ENCODE data around the gene DYNLT3.

The DYNLT3 gene

DNA sequence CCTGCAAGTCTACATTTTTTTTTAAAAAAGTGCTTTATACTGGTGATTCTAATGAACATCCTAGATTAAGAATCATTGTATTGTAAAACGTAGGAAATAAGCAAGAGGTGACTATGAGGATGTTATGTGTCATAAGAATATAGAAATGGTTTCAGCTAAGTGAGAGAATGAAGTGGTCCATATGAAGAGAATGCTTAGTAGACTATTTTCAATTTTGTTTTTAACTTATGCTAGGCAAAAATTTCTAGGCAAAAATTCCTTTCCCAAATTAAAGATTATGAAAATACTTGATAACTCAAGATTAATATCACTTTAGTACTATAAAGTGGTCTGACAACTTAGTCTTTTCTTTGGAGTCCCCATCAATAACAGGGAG, 825 bp downstream of the DYNLT3 start:
- H3K4me3 ChIP-seq (ENCODE audit: low read length) = peak overlapping the region; percentile 72
- no peak for DNase-seq (ENCODE audit: low read depth)
- no peak for TF ChIP-seq CTCF (conservative IDR thresholded peaks at IDR 0.05; ENCODE audit: low read length)

DNA sequence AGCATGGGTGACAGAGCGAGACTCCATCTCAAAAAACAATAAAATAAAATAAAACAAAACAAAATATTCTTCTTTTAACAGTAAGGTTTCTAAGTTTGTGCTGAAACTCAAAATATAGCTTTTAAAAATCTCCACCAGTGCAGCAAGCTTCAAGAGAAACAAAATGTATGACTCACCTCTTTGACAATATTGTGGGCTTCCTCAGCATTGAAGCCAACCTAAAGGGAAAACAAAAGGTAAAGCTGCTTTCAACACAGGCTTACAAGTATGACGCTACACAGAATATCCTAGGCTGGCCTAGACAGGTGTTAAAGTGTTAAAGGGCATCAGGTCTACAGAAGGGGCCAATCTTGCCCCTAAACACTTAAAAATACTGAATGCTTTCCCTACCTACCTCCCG, 1.2 kb downstream of the DYNLT3 start:
- no peak for TF ChIP-seq CTCF (conservative IDR thresholded peaks at IDR 0.05; ENCODE audit: low read length)
- DNase-seq (ENCODE audit: low read depth) = no peak
- peak overlapping the region; percentile 13 for H3K4me3 ChIP-seq (ENCODE audit: low read length)

DNA sequence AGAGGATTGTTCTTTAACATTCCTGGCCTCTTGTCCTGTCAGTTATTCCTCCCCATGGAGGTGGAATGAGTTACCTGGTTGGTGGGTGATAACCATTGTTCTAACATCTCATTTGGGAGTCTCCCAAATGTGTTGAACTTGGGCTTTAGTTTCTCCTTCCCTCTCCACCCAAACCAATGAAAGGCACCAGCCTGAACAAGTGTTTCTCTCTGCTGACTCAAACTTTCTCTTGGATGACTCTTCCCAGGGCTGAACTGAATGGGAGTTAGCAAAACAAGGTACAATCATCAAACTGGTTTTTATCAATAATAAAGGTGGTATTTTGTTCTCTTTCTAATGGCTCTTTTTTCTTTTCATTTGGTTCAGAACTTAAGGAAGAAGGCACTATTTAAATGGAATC, 2.7 kb downstream of the DYNLT3 start:
- H3K4me3 ChIP-seq (ENCODE audit: low read length) = no peak overlapping the region
- no peak for DNase-seq (ENCODE audit: low read depth)
- TF ChIP-seq CTCF (conservative IDR thresholded peaks at IDR 0.05; ENCODE audit: low read length) = no peak

- DNase-seq (ENCODE audit: low read depth) = no peak
- H3K4me3 ChIP-seq (ENCODE audit: low read length) = no peak overlapping the region
- no peak for TF ChIP-seq CTCF (conservative IDR thresholded peaks at IDR 0.05; ENCODE audit: low read length)
These were observed 6.4 kb downstream of the DYNLT3 start for GRCh38 chrX:37840931-37841330.

- no peak for TF ChIP-seq CTCF (conservative IDR thresholded peaks at IDR 0.05; ENCODE audit: low read length)
- no peak overlapping the region for H3K4me3 ChIP-seq (ENCODE audit: low read length)
- no peak for DNase-seq (ENCODE audit: low read depth)
These were observed 12.4 kb downstream of the DYNLT3 start for GRCh38 chrX:37834937-37835336.

- peak; percentile 22 for DNase-seq (ENCODE audit: low read depth)
- TF ChIP-seq CTCF (conservative IDR thresholded peaks at IDR 0.05; ENCODE audit: low read length) = no peak
- H3K4me3 ChIP-seq (ENCODE audit: low read length) = no peak overlapping the region
These were observed 17.0 kb downstream of the DYNLT3 start for GRCh38 chrX:37830371-37830770.

DNA sequence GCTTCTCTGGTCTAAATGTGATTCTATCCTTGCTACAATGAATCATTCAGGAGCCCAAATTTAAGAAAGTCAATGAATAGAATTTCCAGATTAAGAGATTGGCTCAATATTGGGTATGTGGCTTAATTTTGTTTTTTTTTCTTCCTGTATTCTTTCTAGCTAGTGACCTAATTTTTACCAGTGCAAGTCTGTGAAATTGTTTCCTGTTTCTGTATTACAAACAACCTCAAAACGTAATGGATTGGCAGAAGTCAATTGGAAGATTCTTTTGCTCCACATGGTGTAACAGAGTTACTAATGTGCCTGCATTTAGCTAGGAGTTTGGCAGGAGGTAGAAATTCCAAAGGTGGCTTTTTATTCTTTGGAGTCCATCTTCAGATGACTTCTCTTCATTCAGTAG, 17.6 kb downstream of the DYNLT3 start:
- no peak for TF ChIP-seq CTCF (conservative IDR thresholded peaks at IDR 0.05; ENCODE audit: low read length)
- DNase-seq (ENCODE audit: low read depth) = no peak
- H3K4me3 ChIP-seq (ENCODE audit: low read length) = no peak overlapping the region
